ENCODE measurements around the gene MUSK. TPM values are rescaled to one million over a fixed set of nuclear protein-coding genes. Genes with fewer than 3 reads are reported as not detected.

The MUSK gene
- total and polyA plus RNA-seq, 2 experiments from 2014 or later = not detected

DNA sequence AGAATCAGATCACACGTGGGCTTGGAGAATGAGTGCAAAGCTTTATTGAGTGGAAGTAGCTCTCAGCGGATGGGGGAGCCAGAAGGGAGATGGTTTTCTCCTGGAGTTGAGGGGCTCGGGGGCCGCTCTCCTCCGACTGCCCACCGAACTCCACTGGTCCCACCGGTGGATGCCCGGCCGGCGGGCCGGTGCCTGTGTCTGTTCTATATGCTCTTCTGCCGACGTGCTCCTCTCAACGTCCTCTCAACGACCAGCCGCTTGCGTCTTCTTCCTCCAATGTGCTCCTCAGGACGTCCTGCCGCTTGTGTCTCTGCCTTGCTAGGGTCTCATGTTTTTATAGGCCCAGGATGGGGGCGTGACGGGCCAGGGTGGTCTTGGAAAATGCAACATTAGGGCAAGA lies 161.9 kb downstream of the MUSK start:
- Histone ChIP-seq H3K27ac (ENCODE audit: low read depth) (no peak overlapping the region), H3K4me2 (no peak overlapping the region), H2AFZ (no peak overlapping the region), H3K36me3 (ENCODE audit: insufficient read depth) (no peaks in the 10 kb centered on the region), H3K4me3 (no peak overlapping the region), H3F3A (replicated peaks; ENCODE audit: low read depth) (no peaks in the 10 kb centered on the region), H4K20me1 (replicated peaks; ENCODE audit: insufficient read depth) (no peaks in the 10 kb centered on the region), H3K4me1 (ENCODE audit: insufficient read depth) (peaks cover 10% of the 10 kb centered on the region), H3K27me3 (ENCODE audit: insufficient read depth) (no peaks in the 10 kb centered on the region), H3K9me2 (ENCODE audit: insufficient read depth) (peaks cover 7% of the 10 kb centered on the region; the same call in 1 of the 2 replicates), H3K79me2 (replicated peaks; ENCODE audit: insufficient read depth) (no peaks in the 10 kb centered on the region)
- TF ChIP-seq, protein P1, sequence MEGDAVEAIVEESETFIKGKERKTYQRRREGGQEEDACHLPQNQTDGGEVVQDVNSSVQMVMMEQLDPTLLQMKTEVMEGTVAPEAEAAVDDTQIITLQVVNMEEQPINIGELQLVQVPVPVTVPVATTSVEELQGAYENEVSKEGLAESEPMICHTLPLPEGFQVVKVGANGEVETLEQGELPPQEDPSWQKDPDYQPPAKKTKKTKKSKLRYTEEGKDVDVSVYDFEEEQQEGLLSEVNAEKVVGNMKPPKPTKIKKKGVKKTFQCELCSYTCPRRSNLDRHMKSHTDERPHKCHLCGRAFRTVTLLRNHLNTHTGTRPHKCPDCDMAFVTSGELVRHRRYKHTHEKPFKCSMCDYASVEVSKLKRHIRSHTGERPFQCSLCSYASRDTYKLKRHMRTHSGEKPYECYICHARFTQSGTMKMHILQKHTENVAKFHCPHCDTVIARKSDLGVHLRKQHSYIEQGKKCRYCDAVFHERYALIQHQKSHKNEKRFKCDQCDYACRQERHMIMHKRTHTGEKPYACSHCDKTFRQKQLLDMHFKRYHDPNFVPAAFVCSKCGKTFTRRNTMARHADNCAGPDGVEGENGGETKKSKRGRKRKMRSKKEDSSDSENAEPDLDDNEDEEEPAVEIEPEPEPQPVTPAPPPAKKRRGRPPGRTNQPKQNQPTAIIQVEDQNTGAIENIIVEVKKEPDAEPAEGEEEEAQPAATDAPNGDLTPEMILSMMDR (conservative IDR thresholded peaks at IDR 0.05; ENCODE audit: low read depth in 2 of 2) = no peak
- TF ChIP-seq, protein P2, sequence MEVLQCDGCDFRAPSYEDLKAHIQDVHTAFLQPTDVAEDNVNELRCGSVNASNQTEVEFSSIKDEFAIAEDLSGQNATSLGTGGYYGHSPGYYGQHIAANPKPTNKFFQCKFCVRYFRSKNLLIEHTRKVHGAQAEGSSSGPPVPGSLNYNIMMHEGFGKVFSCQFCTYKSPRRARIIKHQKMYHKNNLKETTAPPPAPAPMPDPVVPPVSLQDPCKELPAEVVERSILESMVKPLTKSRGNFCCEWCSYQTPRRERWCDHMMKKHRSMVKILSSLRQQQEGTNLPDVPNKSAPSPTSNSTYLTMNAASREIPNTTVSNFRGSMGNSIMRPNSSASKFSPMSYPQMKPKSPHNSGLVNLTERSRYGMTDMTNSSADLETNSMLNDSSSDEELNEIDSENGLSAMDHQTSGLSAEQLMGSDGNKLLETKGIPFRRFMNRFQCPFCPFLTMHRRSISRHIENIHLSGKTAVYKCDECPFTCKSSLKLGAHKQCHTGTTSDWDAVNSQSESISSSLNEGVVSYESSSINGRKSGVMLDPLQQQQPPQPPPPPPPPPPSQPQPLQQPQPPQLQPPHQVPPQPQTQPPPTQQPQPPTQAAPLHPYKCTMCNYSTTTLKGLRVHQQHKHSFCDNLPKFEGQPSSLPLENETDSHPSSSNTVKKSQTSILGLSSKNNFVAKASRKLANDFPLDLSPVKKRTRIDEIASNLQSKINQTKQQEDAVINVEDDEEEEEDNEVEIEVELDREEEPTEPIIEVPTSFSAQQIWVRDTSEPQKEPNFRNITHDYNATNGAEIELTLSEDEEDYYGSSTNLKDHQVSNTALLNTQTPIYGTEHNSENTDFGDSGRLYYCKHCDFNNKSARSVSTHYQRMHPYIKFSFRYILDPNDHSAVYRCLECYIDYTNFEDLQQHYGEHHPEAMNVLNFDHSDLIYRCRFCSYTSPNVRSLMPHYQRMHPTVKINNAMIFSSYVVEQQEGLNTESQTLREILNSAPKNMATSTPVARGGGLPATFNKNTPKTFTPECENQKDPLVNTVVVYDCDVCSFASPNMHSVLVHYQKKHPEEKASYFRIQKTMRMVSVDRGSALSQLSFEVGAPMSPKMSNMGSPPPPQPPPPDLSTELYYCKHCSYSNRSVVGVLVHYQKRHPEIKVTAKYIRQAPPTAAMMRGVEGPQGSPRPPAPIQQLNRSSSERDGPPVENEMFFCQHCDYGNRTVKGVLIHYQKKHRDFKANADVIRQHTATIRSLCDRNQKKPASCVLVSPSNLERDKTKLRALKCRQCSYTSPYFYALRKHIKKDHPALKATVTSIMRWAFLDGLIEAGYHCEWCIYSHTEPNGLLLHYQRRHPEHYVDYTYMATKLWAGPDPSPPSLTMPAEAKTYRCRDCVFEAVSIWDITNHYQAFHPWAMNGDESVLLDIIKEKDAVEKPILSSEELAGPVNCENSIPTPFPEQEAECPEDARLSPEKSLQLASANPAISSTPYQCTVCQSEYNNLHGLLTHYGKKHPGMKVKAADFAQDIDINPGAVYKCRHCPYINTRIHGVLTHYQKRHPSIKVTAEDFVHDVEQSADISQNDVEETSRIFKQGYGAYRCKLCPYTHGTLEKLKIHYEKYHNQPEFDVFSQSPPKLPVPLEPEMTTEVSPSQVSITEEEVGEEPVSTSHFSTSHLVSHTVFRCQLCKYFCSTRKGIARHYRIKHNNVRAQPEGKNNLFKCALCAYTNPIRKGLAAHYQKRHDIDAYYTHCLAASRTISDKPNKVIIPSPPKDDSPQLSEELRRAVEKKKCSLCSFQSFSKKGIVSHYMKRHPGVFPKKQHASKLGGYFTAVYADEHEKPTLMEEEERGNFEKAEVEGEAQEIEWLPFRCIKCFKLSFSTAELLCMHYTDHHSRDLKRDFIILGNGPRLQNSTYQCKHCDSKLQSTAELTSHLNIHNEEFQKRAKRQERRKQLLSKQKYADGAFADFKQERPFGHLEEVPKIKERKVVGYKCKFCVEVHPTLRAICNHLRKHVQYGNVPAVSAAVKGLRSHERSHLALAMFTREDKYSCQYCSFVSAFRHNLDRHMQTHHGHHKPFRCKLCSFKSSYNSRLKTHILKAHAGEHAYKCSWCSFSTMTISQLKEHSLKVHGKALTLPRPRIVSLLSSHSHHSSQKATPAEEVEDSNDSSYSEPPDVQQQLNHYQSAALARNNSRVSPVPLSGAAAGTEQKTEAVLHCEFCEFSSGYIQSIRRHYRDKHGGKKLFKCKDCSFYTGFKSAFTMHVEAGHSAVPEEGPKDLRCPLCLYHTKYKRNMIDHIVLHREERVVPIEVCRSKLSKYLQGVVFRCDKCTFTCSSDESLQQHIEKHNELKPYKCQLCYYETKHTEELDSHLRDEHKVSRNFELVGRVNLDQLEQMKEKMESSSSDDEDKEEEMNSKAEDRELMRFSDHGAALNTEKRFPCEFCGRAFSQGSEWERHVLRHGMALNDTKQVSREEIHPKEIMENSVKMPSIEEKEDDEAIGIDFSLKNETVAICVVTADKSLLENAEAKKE (CRISPR knock-in tag; IDR thresholded peaks at IDR 0.05) = no peak
- TF ChIP-seq ZNF331 (CRISPR knock-in tag; IDR thresholded peaks at IDR 0.05; ENCODE audit: low read depth) = no peak
- no peak for TF ChIP-seq EZH2phosphoT487 (IDR thresholded peaks at IDR 0.05; ENCODE audit: unreplicated experiment)
- TF ChIP-seq STAT1 (IDR thresholded peaks at IDR 0.05; ENCODE audit: unreplicated experiment) = no peak
- TF ChIP-seq, protein P3, sequence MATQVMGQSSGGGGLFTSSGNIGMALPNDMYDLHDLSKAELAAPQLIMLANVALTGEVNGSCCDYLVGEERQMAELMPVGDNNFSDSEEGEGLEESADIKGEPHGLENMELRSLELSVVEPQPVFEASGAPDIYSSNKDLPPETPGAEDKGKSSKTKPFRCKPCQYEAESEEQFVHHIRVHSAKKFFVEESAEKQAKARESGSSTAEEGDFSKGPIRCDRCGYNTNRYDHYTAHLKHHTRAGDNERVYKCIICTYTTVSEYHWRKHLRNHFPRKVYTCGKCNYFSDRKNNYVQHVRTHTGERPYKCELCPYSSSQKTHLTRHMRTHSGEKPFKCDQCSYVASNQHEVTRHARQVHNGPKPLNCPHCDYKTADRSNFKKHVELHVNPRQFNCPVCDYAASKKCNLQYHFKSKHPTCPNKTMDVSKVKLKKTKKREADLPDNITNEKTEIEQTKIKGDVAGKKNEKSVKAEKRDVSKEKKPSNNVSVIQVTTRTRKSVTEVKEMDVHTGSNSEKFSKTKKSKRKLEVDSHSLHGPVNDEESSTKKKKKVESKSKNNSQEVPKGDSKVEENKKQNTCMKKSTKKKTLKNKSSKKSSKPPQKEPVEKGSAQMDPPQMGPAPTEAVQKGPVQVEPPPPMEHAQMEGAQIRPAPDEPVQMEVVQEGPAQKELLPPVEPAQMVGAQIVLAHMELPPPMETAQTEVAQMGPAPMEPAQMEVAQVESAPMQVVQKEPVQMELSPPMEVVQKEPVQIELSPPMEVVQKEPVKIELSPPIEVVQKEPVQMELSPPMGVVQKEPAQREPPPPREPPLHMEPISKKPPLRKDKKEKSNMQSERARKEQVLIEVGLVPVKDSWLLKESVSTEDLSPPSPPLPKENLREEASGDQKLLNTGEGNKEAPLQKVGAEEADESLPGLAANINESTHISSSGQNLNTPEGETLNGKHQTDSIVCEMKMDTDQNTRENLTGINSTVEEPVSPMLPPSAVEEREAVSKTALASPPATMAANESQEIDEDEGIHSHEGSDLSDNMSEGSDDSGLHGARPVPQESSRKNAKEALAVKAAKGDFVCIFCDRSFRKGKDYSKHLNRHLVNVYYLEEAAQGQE (IDR thresholded peaks at IDR 0.05; ENCODE audit: unreplicated experiment) = no peak
- no peak for TF ChIP-seq JUNB (IDR thresholded peaks at IDR 0.05; ENCODE audit: unreplicated experiment)
- no peak for TF ChIP-seq NANOG (IDR thresholded peaks at IDR 0.05; ENCODE audit: borderline replicate concordance)
- no peak for TF ChIP-seq CREB1 (CRISPR knock-in tag; IDR thresholded peaks at IDR 0.05; ENCODE audit: low read depth)
- no peak for TF ChIP-seq EZH2 (IDR thresholded peaks at IDR 0.05; ENCODE audit: low read depth, unreplicated experiment)
- TF ChIP-seq POLR2AphosphoS5 (IDR thresholded peaks at IDR 0.05; ENCODE audit: low read depth) = no peak
- no peak for DNase-seq (ENCODE audit: low spot score)
- peaks cover 16% of the 10 kb centered on the region; the same call in 2 of the 3 replicates for H3K4me1 Mint-ChIP-seq
- peaks cover 14% of the 10 kb centered on the region; the same call in 2 of the 3 replicates for H3K36me3 Mint-ChIP-seq (ENCODE audit: low read depth)
- peaks cover 5% of the 10 kb centered on the region for H3K27me3 Mint-ChIP-seq (ENCODE audit: insufficient read depth, low read depth, poor library complexity)
- H3K9me3 Mint-ChIP-seq = peaks cover 10% of the 10 kb centered on the region; the same call in 2 of the 3 replicates
- H3K4me3 Mint-ChIP-seq = no peak overlapping the region
- no peak overlapping the region for H3K27ac Mint-ChIP-seq
- no peak for ATAC-seq

Data from GM23338 (cell line).